GM19438 (cell line): ENCODE measurements around the gene SUPT3H.
"Not testable (repeated sequence)": the region's sequence is repeated elsewhere in the genome, so short reads cannot be mapped to it uniquely, and the experiment has no call there.

ENCODE experiments used
- ATAC-seq: cut with Tn5 transposase; IDR thresholded peaks from one replicate; pipeline ENCODE4 v1.9.1; 2021; ENCODE audit warnings: low read depth; ENCODE audit not compliant: unreplicated experiment

The SUPT3H gene

DNA sequence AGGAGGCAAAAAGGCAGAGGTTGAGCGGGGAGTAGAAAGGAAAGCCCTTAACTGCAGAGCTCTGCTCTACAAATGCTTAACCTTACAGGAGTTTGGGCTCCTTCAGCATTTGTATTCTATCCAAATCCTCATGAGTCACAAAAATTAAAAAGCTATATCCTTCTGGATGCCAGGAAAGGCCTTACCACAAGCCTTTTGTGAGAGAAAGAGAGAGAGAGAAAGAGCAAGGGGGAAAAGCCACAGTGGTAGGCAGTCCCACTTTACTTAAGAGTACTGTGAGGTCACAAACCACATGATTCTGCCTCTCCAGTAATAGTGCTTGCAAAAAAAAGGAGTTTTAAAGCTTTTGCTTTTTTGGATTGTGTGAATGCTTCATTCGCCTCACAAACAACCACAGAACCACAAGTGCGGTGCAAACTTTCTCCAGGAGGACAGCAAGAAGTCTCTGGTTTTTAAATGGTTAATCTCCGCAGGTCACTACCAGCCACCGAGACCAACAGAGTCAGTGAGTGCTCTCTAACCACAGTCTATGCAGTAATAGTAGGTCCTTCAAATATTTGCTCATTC, 49.7 kb downstream of the SUPT3H start, which contains the start of gene RUNX2:
Gene RUNX2 (plus strand): TSS at position 375 of the 567 bp plus-strand sequence. CDS start 397 bp downstream, outside the sequence.
- no peak for ATAC-seq

DNA sequence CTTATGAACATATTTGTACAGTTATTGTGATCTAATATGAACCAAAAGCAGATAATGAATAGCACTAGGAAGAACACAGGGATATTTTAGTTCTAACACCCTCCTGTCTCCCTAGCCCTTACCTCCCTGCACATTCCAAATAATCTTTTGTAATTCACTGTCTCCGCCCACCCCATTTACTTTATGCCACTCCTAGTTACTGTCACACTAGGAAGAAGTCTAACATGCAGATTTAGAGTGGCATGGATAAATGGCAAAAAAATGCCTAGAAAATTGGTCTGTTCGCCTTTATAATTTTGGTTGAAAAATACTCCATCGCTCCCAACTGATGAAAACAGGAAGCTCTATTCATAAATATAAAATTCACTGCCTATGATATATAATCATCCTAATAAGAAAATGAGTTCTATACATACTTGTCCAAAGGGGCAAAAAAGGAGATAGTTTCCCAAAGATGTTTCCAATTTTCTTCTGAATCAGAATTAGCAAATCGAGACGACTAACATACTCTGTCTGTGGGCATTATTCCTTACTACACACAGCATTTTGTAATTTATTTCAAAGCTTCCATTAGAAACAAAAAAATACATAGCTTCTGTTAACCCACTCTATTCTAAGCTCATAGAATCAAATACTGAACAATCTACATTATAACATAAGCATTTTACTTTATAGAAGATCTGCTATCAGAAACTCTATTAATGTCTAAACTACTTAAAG, 50.9 kb downstream of the SUPT3H start:
- no peak for ATAC-seq

DNA sequence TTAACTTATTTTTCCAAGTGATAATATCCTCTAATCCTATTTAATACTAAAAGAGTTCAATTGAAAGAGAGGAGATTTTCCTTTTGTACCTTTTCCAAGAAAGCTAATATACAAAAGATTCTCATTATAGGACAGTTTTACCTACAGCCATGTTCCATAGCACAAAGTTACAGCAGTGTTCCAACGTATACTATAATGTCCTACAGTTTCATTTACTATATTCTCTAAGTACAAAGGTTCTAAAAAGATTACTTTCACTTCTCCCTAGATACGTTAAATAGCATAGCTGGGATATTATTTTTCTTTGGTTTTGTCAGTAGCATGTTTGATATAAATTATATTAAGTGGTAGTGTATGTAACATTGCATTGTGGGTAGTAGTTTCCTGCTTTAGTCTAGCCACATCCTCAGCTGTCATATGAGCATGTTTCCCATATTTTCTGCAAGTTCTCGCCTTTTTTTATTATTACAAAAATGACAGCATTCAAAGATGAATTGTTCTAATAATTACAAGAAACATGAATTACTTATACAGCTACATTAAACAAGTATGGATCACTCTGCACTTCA, 54.0 kb downstream of the SUPT3H start:
- ATAC-seq: no peak

DNA sequence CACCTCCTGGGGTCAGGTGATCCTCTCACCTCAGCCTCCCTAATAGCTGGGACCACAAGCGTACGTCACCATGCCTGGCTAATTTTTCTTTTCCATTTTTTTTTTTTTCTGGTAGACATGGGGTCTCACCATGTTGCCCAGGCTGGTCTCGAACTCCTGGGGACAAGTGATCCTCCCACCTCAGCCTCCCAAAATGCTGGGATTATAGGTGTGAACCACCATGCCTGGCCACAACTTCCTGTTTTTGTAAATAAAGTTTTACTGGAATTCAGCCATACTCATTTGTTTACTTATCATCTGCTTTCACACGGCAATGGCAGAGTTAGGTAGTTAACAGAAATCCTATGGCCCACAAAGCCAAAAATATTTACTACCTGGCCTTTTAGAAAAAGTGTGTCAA, 57.4 kb downstream of the SUPT3H start:
- no peak for ATAC-seq

DNA sequence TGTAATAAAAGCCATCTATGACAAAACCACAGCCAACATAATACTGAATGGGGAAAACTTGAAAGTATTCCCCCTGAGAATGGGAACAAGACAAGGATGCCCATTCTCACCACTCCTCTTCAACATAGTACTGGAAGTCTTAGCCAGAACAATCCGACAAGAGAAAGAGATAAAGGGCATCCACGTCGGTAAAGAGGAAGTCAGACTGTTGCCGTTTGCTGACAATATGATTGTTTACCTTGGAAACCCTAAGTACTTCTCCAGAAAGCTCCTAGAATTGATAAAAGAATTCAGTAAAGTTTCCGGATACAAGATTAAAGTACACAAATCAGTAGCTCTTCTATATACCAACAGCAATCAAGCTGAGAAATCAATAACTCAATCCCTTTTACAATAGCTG, 63.6 kb downstream of the SUPT3H start:
- no peak for ATAC-seq

DNA sequence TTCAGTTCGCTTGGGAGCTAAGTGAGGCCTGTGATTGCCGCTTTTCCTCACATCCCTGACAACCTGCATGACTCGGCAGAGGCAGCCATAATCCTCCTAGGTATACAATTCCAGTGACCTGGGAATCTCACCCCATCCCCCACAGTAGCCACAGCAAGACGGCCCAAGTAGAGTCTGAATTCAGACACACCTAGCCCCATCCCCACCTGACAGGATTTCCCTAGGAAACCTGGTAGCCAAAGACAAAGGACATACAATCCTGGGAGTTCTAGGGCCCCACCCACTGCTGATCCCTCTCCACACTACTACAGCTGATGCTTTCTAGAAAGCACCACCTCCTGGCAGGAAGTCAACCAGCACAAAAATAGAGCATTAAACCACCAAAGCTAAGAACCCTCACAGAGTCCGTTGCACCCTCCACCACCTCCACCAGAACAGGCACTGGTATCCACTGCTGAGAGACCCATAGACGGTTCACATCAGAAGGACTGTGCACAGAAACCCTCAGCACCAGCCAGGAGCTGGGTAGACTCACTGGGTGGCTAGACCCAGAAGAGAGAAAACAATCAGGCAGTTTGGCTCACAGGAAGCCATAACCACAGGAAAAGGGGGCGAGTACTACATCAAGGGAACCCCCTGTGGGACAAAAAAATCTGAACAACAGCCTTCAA, 67.5 kb downstream of the SUPT3H start:
- ATAC-seq: no peak

DNA sequence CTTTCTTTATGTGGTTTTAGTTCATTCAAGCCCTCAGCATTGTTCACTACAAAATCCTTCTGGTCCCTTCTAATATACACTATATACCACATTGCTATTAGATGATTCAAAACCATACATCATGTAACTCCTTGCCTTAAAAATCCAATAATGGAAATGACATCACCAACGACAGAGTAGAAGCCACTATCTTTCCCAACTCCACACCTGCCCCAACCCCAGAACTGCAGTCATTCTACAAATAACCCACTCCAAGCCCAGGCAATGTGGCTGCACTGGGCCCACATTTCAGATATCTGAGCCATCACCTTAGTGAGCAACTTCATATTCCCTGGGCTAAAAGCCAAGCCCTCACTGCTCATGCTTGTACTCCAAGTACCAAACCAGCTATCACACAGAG, 72.2 kb downstream of the SUPT3H start:
- ATAC-seq: no peak

DNA sequence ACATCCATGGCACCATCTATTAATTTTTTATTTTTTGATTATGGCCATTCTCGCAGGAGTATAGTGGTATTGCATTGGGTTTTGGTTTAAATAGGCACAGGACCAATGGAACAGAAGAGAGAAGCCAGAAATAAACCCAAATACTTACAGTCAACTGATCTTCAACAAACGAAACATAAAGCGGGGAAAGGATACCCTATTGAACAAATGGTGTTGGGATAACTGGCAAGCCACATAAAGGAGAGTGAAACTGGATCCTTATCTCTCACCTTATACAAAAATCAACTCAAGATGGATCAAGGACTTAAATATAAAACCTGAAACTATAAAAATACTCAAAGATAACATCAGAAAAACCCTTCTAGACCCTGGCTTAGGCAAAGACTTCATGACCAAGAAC, 74.9 kb downstream of the SUPT3H start:
- ATAC-seq: no peak

DNA sequence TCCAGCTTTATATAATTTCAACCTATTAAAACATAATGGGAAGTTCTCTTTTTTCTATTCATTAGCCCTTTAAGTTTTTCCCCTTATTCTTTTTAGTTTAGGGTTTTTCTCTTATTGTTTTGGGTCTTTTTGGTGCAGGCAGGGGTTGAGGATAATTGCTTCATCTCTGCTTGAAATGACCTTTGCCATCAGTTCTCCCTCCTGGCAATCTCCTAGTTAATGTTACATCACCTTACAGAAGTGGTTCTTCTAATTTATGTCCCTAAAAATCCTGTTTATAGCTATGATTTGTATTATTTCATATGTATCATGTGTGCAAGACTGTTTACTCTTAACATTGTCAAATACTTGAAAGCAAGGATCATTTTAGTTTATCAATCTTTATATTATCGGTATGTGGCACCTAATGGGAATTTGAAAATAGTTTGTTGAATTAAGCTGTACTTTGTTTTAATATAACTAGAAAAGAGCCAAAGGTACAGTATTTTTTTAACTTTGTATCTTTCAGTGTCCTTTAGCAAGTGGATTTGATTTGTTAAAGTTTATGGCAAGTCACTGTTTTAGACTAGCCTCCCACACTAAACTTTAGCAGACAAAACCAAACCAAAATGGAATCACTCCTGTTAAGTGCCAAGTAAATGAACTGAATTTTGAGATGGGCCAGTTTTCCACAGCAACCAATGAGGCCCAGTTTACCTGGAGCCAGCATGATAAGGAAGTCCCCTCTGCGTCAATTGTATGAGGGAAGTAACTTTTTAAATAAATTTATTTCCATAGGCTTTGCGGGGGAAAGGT, 76.2 kb downstream of the SUPT3H start:
- ATAC-seq: no peak

DNA sequence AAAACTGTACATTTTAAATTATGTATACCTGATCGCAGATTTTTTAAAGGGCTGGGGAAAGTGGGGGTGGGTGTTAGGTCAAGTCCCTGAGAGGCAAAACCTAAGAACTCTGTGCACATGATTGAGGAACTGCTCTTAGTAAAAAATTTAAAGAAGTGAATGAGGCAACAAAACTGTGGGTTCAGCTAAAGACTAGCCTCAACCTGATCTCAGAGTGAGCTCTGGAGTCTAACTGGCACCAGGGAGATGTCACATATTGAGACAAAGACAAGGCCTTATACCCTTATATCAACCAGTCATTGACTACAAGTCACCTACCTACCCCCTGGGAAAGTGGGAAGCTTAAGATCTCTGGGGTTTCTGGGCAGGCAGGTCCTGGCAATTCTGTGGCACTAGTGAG, 77.0 kb downstream of the SUPT3H start:
- no peak for ATAC-seq

DNA sequence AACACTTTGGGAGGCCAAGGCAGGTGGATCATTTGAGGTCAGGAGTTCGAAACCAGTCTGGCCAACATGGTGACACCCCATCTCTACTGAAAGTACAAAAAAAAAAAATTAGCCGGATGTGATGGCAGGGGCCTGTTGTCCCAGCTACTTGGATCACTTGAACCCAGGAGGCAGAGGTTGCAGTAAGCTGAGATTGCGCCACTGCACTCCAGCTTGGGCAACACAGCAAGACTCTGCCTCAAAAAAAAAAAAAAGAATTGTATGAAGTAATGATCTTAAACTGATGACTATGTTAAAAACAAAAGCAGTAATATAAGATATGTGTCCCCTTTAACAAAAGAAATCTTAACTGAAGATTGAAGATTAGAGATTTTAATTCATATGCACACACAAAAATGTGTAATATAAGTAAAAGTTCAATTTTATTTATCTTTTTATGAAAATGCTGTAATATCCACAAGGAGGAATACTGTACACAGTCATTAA, 78.6 kb downstream of the SUPT3H start:
- no peak for ATAC-seq

DNA sequence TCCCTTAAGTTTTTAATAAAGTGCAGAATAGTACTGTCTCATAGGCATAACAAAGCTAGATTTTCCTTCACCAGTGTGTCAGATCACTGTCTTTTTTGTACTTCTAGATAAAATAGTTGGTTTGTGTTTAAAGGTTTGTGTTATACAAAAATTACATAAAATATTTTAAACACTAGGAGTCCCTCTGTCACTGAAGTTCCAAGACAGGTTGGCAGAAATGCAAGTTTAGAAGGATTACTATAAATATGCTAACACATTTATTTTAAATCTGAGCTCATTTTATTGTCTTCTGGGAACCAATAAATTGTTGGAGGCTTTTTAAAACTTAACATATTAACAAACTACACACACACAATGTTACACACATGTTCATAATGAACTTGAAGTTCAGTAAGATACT, 80.4 kb downstream of the SUPT3H start:
- ATAC-seq: no peak

DNA sequence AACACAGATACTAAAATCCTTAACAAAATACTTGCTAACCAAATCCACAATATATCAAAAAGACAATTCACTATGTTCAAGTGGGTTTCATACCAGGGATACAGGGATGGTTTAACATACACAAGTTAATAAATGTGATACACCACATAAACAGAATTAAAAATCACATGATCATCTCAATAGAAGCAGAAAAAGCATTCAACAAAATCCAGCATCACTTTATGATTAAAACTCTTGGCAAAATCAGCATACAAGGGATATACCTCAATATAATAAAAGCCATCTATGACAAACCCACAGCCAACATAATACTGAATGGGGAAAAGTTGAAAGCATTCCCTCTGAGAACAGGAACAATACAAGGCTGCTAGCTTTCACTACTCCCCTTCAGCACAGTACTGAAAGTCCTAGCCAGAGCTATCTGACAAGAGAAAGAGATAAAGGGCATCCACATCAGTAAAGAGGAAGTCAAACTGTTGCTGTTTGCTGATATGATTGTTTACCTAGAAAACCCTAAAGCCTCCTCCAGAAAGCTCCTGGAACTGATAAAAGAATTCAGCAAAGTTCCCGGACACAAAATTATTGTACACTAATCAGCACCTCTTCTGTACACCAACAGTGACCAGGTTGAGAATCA, 83.6 kb downstream of the SUPT3H start:
- not testable (repeated sequence) for ATAC-seq

DNA sequence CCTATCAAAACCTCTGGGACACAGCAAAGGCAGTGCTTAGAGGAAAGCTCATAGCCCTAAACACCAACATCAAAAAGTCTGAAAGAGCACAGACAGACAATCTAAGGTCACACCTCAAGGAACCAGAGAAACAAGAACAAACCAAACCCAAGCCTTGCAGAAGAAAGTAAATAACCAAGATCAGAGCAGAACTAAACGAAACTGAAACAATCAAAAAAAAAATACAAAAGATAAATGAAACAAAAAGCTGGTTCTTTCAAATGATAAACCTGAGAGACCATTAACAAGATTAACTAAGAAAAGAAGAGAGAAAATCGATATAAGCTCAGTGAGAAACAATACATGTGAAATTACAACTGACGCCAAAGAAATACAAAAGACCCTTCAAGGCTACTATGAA, 84.4 kb downstream of the SUPT3H start:
- no peak for ATAC-seq

DNA sequence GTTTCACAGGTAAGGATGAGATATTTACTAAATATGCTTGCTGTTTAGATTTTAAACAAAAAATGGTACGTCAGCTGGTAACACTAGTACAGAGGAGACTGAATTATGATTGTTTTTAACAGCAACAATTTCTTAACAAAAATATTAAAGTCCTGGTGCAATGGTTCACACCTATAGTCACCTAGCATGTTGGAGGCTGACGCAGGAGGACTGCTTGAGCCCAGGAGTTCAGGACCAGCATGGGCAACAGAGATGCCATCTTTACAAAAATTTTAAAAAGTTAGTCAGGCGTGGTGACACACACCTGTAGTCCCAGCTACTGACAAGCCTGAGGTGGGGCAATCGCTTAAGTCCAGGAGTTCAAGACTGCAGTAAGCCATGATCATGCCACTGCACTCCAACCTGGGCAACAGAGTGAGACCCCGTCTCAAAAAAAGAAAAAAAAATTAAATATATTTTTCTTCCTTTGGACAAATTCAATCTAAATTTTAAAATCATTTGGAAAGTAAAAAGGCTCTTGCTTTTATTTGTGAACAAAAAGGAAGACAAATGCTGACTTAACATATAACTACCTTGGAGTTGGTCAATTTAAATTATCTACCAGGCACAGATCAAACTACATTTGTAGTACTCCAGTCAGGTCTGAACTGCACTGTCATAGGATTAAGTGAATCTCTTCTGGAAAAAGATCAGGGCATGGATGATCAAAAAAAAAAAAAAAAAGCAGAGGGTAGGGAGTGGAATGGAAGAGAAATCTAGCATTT, 87.8 kb downstream of the SUPT3H start:
- no peak for ATAC-seq

DNA sequence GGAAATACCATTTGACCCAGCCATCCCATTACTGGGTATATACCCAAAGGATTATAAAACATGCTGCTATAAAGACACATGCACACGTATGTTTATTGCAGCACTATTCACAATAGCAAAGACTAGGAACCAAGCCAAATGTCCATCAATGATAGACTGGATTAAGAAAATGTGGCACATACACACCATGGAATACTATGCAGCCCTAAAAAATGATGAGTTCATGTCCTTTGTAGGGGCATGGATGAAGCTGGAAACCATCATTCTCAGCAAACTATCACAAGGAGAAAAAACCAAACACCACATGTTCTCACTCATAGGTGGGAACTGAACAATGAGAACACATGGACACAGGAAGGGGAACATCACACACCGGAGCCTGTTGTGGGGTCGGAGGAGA, 91.0 kb downstream of the SUPT3H start:
- ATAC-seq: not testable (repeated sequence)

DNA sequence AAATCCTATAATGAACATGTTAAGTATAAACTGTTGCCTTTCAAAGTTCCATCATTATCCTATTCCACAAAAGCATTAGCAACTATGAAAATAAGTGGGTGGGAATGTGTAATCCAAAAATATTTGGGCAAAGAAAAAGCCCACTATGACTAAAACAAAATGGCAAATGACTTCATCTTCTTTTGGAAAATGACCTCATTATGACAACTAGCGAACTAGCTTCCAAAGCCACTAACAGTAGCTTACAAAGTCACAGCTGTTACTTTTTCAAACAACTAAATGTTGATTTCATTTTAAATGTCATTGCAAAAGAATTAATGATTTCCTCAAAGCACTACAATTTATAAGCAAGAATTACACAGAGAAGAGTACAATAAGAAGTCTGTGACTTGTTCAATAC, 99.4 kb downstream of the SUPT3H start:
- no peak for ATAC-seq

DNA sequence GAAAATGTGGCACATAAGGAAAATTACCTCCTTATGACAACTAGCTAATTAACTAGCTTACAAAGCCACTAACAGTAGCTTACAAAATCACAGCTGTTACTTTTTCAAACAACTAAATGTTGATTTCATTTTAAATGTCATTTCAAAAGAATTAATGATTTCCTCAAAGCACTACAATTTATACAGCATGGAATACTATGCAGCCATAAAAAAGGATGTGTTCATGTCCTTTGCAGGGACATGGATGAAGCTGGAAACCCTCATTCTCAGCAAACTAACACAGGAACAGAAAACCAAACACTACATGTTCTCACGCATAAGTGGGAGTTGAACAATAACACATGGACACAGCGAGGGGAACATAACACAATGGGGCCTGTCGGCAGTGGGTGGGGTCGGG, 100.0 kb downstream of the SUPT3H start:
- ATAC-seq: not testable (repeated sequence)

DNA sequence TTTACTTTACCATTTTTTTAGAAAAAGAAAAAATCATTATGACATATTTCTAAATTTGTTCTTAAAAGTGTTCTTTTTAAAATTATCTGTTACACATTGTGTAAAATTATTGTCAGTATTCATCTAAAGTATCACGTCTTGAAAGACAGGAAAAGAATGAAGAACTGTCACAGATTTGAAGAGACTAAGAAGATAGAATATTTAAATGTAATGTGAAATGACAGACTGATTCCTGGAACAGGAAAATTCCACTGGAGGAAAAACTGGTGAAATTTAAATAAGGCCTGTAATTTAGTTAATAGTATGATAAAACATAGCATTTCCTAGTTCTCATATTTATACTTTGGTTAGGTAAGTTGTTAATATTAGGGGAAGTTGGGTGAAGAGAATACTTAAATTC, 102.4 kb downstream of the SUPT3H start:
- ATAC-seq: no peak
